ENCODE data around the gene NFU1.

GRCh38 chr2:69450735-69451416, 13.6 kb upstream of the NFU1 start:
- TF ChIP-seq EZH2 (IDR thresholded peaks at IDR 0.05; ENCODE audit: low read depth) (no peak), CTCF (conservative IDR thresholded peaks at IDR 0.05) (no peak)

Data from PC-9 (cell line).